CD4-positive, alpha-beta T cell treated with Interleukin-17A for 1 hour (primary cell): ENCODE data around the gene CRLF2.
A peak's percentile ranks its signal among the peaks of the same experiment; 100 is the strongest.
"Not testable (repeated sequence)": the region's sequence is repeated elsewhere in the genome, so short reads cannot be mapped to it uniquely, and the experiment has no call there.

Experiments
- DNase-seq: peaks from one replicate; pipeline ENCODE4 v3.0.0-alpha.2; 2020

Gene CRLF2, protein sequence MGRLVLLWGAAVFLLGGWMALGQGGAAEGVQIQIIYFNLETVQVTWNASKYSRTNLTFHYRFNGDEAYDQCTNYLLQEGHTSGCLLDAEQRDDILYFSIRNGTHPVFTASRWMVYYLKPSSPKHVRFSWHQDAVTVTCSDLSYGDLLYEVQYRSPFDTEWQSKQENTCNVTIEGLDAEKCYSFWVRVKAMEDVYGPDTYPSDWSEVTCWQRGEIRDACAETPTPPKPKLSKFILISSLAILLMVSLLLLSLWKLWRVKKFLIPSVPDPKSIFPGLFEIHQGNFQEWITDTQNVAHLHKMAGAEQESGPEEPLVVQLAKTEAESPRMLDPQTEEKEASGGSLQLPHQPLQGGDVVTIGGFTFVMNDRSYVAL

DNA sequence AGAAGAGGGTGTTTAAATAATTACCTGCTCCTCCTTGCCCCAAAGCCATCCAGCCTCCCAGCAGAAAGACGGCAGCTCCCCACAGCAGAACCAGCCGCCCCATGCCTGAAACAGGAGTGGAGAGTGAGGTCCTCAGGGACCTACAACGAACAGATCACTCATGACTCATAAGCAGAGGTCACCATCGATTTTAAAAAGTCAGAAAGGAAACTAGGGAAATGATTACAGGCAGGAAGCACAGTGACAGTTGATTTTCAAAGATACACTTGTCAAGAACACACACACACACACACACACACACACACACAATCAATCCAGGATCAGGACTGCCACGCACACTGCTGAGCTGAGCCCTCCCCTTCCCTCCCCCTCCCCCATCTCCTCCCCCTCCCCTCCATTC, at the start of gene CRLF2:
TSS of gene CRLF2 (minus strand) at position 118 of the 400 bp plus-strand sequence. CDS start at position 103, 15 bp downstream.
- peak; percentile 49 for DNase-seq

DNA sequence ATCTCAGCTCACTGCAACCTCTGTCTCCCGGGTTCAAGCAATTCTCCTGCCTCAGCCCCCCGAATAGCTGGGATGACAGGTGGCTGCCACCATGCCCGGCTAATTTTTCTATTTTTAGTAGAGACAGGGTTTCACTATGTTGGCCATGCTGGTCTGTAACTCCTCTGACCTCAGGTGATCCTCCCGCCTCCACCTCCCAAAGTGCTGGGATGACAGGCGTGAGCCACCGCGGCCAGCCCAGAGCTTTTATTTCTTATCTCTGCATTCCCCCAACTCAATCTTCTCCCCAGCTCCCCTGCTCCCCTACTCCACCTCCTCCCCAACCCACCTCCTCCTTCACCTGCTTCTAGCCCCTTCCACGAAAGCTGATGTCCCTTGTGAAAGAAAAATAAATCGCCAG, 49.3 kb upstream of the CRLF2 start:
- not testable (repeated sequence) for DNase-seq

DNA sequence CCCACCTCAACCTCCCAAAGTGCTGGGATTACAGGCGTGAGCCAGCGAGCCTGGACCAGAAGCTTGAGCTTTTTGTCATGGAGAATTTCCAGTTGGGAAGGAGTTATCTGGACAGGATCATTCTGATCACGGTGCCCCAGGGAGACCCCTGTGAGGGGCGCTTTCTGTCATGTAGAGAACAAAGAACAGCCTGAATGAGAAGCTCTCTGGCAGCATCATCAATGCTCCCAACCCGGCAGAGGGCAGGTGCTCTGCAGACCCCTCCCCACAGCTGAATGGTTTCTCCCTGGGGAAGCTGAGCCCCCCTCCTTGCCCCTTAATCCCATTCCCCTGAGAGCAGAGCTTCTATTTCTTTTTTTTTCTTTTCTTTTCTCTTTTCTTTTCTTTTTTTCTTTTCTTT, 48.8 kb upstream of the CRLF2 start:
- DNase-seq: no peak

DNA sequence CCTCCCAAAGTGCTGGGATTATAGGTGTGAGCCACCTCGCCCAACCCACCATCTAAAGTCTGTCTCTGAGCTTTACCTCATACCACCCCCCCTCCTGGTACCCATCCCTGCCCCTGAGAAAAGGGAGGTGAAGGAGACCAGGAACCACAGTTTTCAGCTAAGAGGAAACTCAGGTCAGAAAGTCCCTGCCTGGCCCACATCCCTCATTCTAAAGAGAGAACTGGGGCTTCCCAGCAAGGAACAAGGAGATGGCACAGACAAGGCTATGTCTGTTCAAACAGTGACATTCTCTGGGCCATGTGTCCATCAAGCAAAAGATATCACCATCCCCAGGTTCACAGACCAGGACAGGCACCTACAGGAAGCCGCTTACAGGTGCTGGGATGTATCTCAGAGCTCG, 40.4 kb upstream of the CRLF2 start:
- no peak for DNase-seq

DNA sequence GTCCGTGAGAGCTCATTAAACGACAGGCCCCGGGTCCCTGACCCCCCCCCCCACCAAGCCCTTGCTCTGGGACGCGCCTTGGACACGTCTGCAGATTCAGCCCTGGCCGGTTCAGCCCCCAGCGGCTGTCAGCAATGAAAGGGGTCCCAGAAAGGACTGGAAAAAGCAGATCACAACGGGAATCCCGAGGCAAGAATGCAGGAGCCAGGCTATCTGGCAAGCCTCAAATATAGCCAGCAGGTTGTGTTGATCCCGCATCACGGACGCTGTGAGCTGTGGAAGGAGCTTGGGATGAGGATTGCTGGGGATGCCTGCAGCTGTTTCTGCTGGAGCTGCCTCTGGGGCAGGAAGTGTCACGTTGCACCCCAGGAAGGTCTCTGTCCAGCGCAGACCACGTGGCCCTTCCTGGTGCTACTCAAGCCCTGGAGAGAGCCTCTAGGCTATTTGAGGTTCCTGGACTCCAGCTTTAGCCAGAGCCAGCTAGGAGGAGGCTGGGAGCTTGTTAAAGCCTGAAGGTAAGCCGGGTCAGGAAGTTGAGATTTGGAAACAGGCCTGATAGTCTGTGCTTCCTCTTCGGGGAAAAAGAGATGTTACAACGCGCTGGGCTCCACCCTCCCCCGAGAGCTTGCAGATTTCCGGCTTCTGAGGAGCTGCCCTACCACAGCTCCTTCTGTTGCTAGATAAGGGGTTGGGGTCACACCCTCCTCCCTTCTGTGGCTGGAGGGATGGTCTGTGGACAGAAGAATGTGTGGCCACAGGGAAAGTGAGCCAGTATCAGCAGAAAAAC, 36.8 kb upstream of the CRLF2 start:
- peak; percentile 49 for DNase-seq

DNA sequence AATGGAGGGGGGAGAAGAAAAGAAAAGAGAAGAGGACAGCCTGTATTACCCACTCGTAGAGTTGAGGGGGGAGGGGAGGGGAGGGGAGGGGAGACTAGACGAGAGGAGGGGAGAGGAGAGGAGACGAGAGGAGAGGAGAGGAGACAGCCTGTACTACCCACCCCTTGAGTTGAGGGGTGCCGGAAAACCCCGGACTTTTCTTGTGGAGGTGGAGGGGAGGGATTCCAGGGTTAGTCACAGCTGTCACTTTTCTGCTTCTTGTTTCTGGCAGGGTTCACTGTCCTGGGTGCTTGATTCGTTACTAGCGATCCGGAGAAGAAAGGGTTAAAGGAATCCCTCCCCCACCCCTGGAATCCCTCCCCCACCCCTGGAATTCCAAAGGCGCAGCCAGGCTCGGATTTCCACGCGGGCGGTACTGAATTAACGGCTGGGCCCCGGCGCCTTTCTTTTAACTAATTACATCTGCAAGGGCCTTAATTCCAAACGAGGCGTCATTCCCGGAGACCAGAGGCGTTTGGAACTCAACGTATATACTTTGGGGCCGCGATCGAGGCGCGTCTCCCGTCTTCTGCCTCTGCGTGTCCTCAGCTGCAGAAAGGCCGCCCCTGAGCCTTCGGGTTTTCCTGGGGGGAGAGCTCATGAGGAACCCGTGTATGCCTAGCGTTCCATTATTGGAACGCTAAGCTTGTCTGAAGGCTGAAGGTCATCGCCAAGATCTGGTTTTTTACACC, 36.0 kb upstream of the CRLF2 start:
- peak; percentile 31 for DNase-seq

DNA sequence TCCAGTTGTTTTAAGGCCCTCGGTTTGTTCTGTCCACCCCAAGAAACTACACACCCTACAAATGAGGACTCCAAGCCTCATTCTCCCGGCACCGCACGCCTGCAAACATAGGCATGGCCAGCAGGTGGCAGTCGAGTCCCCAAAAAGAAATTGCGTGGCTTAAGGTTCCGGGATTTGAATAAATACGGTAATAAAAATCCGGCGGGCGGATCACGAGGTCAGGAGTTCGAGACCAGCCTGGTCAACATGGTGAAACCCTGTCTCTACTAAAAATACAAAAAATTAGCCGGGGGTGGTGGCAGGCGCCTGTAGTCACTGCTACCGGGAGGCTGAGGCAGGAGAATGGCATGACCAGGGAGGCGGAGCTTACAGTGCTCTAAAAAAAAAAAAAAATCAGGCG, 34.4 kb upstream of the CRLF2 start:
- DNase-seq: peak; percentile 84

DNA sequence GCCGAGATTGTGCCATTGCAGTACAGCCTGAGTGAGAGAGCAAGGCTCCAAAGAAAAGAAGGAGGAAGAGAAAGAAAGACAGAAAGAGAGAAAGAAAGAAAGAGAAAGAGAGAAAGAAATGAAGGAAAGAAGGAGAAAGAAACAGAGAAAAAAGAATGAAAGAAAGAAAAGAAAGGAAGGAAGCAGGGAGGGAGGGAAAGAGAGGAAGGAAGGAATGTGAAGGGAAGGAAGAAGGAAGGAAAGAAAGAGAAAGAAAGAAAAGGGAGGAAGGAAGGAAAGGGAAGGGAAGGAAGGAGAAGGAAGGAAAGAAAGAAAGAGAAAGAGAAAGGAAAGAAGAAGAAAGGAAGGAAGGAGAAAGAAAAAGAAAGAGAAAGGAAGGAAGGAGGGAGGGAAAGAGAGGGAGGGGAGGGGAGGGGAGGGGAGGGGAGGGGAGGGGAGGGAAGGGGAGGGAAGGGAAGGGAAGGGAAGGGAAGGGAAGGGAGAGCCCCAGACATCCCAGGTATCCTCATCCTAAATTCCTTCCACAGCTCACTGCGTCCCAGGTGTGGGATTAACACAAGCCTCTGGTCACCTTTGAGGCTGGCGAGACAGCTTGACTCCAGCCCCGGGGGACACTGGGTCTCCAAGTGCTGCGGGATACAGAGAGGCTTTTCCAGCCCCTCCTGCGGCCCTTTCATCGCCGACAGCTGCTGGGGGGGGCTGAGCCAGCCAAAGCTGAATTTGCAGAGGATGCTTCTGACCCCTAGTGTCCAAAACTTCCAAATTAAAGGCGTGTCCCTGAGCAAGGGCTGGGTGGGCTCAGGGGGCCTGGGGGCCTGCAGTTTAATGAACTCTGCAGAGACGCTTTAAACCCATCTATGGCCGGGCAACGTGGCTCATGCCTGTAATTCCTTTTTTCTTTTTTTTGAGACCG, 32.0 kb upstream of the CRLF2 start:
- DNase-seq: no peak

DNA sequence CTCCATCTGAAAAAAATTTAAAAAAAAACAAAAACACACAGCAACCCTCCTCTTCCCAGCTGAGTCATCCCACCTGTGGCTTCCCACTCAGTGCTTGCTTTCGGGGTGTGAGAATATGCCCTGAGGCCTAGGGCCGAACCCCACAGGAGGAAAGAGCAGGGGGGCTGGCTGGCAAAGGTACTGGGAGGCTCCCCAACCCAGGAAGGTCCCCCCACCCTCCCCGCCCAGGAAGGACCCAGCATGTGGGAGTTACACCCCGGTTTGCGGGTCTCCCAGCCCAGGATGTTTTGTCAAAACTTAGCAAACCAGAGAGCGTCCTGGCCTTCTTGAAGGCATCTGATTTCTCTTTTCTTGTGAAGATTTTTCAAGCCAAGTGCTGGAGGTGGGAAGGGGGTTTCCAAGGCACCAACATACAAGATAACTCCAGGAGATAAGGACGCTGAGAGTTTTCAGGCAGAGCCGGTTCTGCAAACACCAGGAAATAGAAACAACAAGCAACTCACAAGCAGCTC, 30.5 kb upstream of the CRLF2 start:
- DNase-seq: peak; percentile 24

DNA sequence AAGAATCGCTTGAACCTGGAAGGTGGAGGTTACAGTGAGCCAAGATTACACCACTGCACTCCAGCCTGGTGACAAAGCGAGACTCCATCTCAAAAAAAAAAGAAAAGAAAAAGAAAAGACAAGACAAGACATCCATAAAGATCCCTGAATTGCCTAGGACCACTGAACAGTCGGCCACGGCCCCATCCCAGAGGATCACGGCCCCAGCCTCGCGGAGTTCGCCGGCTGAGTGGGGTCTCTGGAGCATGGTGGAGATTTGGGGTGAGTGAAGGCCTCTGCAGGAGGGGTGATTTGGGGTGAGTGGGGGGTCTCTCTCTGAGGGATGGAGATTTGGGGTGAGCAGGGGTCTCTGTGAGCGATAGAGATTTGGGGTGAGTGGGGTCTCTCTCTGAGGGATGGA, 28.1 kb upstream of the CRLF2 start:
- DNase-seq: not testable (repeated sequence)

DNA sequence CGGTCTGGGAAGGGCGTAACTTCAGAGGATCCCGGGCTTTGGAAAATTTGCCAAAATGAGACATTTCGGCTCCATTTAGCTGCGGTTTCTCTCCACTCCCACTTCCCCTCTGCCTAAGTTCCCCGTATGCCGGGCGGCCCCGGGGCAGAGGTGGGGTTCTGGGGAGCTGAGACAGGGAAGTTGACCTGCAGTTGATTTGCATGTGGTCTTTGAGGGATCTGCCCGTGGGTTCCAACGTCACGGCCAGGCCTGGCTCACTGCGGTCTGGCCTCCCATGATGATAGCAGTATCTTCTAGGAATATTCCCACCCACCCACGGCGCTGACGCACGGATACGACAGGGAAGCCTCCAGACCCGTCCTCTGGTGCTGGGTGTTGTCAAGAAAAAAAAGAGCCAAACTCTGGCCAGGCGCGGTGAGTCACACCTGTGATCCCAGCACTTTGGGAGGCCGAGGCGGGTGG, 27.3 kb upstream of the CRLF2 start:
- DNase-seq: peak; percentile 54

DNA sequence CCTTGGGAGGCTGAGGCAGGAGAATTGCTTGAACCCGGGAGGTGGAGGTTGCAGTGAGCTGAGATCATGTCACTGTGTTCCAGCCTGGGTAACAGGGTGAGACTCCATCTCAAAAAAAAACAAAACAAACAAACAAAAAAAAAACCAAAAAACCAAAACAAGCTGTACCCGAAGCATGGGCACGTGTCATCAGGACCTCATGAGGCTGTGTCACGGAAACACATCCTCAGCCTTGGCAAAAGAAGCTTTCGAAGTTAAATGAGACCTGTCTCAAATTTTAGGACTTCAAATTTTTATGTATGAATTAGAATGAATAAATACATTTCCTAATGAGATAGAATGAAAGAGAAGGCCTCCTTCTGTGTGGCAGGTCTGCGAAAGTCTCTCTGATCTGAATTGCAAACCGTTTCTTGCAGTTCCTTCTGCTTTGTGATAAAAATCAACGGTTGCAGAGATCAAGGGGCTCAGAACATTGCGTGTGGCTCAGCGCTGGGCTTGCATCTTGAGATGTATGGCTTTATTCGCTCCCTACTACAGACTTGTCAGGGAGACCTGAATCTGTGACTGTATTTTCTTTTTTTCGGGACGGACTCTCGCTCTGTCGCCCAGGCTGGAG, 19.5 kb upstream of the CRLF2 start:
- DNase-seq: peak; percentile 23

DNA sequence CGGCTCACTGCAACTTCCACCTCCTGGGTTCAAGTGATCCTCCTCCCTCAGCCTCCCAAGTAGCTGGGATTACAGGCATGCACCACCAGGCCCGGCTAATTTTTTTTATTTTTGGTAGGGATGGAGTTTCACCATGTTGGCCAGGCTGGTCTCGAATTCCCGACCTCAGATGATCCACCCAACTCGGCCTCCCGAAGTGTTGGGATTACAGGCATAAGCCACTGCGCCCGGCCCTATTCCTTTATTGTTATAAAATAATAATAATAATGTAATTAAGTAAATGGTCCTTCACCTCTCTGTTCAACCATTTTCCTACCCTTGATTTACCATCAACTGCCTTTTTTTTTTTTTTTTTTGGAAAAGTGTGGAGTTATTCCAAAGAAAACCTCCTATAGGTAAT, 15.7 kb upstream of the CRLF2 start:
- DNase-seq: not testable (repeated sequence)

DNA sequence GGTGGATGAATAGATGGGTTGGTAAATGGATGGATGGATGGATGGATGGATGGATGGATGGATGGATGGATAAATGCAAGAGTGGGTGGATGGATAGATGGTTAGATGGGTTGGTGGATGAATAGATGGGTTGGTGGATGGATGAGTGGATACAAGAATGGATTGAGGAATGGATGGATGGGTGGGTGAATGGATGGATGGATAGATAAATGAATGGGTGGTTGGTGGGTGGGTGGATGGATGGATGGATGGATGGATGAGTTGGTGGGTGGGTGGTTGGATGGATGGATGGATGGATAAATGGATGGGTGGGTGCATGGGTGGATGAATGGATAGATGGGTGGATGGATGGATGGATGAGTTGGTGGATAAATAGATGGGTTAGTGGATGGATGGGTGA, 13.8 kb upstream of the CRLF2 start:
- DNase-seq: no peak

DNA sequence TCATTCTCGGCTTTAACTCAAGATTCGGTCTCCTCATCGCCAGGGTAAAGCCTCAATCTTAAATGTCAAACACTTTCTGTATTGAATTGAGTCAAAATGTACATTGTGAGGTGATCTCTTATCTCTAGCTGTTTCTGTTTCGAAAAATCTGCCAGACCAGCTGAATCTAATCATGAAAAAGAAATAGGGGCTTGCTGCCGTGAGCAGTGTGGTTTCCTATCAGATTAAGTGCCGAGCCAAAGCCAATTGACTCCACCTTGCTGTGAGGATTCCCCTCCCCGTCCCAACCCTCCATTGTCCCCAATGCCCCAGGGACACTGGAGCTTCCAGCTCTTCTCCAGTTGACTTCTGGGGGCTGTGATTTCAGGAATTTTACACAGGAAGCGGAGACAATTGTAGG, 12.5 kb upstream of the CRLF2 start:
- DNase-seq: peak; percentile 26

DNA sequence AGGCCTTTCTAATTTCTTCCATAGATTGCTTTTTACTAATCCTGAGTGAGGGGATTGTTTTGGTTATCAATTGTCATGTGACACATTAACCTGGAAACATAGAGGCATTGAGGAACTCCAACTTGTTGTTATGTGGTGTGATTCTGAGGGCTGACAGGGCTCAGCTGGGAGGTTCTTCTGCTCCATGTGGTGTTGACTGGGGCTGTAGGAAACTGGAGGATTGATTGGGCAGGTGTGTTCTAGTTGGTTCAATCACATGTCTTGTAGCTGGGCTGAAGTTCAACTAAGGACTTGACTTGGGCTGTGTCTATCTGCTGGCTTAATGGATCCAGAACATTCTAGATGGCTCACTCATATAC, 10.8 kb upstream of the CRLF2 start:
- no peak for DNase-seq

DNA sequence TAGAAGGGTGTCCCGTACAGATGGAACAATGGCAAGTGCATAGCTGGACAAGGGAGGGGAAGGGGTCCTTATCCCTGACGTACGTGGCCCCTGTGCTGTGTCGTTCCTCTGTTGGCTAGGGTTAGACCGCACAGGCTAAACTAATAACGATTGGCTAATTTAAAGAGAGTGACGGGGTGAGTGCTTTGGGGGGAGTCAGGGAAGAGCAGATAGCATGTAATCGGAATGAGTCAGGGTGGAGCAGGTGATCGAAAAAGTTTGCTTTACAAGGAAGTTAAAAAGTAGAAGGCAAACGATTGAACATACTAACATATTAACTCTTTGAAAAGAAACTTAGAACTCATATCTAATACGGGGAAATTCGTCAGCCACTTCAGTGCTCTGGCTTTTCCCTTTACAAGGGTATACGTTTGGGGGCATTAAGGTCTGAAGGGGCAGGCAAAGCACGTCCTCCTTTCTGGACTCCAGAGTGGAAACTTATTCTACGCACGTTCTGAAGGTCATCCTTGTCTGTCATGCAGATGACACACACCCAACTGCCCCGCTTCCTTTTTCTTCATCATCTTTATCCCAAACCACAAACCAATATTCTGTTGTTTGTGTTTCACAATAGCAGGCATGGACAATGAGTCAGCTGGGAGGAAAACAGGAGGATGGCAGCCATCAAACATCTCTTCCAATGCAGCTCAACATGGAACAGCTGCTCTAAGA, 10.2 kb upstream of the CRLF2 start:
- no peak for DNase-seq

DNA sequence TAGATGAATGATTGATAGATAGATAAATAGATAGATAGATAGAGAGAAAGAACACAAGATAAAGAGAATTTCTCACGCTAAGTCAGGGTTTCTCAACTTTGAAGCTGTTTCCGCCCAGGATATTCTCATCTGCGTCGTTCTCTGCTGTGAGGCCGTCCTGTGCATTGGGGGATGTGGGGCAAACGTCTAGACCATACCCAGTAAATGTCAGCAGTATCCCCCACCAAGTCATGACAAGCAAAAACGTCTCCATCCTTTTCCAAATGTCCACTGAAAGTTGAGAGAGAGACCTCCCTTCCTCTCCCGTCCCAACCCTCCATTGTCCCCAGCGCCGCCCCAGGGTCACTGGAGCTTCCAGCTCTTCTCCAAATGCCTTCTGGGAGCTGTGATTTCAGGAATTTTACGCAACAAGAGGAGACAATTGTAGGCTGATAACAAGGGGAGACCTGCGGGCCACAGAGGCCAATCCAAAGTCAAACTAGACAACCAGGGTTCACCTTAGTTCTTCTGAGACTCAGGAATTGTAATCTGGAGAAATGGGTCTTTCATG, 8.9 kb upstream of the CRLF2 start:
- DNase-seq: no peak

DNA sequence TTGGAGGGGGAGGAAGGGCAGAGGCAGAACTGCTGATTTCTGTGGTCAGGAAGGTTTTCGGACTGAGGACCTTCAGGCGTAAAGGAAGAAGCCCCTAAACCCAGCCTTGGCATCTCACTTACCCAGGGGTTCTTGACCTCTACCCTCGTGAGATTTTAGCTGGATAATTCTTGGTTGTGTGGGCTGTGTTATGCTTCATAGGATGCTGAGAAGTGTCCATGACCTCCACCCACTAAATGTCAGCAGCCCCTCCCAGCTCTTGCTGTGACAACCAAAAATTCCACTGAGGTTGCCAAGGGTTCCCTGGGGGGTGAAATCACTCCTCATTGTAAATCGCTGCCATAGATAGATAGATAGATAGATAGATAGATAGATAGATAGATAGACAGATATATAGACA, 5.8 kb upstream of the CRLF2 start:
- no peak for DNase-seq

DNA sequence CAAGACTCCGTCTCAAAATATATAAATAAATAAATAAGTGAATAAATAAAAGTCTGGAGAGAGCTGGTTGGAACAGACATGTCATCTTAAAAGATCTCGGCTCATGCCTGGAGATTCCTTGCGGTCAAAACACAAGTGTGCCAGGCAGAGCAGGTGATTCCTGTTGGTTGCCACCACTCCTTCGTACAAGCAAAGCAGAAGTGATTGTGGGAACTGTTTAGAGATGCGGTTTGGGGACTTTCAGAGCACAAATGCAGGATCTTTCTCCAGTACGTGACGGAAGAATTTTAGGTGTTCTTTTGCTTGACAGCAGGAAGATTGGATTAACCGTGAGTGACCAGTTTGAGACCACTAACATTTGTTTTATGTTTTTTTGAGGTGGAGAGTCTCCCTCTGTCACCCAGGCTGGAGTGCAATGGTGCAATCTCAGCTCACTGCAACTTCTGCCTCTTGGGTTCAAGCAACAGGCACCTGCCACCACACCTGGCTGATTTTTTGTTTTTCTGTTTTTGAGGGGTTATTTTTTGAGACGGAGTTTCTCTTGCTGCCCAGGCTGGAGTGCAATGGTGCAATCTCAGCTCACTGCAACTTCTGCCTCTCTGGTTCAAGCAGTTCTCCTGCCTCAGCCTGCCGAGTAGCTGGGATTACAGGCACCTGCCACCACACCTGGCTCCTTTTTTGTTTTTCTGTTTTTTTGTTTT, 2.8 kb upstream of the CRLF2 start:
- DNase-seq: peak; percentile 16
